HEK293T (cell line): ENCODE data around the gene SIK3.

ENCODE experiments used
- CTCF ChIA-PET: fragments of 350-600 bp; formaldehyde crosslinking; extraction: SDS; loops from one replicate; lab custom pipeline; 2021; ENCODE audit warnings: antibody characterized with exemption, inconsistent platforms; lab: Yijun Ruan, JAX
- POLR2A ChIA-PET: fragments of 350-600 bp; formaldehyde crosslinking; extraction: SDS; loops from one replicate; lab custom pipeline; 2020; ENCODE audit warnings: antibody characterized with exemption, inconsistent platforms; lab: Yijun Ruan, JAX
- DNase-seq: peaks from one replicate; pipeline ENCODE4 v3.0.0; 2012; ENCODE audit warnings: mixed read lengths; ENCODE audit errors: extremely low spot score
- ARNT ChIP-seq: fragments of 450-650 bp; IDR thresholded peaks from 2 replicates; pipeline ENCODE4 v1.6.1; 2017; ENCODE audit warnings: mild to moderate bottlenecking
- BHLHE40 ChIP-seq: fragments of 450-650 bp; IDR thresholded peaks from 2 replicates; pipeline ENCODE4 v1.6.1; 2016; ENCODE audit warnings: mild to moderate bottlenecking, moderate library complexity, borderline replicate concordance
- CTBP1 ChIP-seq: fragments of 450-650 bp; IDR thresholded peaks from 2 replicates; pipeline ENCODE4 v1.6.1; 2016; ENCODE audit warnings: borderline replicate concordance
- ELF4 ChIP-seq: fragments of 450-650 bp; IDR thresholded peaks from 2 replicates; pipeline ENCODE4 v1.6.1; 2017; ENCODE audit warnings: antibody characterized with exemption
- FOXA1 ChIP-seq: fragments of 450-650 bp; IDR thresholded peaks from 2 replicates; pipeline ENCODE4 v1.6.1; 2016; ENCODE audit warnings: mild to moderate bottlenecking
- FOXK2 ChIP-seq: fragments of 450-650 bp; IDR thresholded peaks from 2 replicates; pipeline ENCODE4 v1.6.1; 2016; ENCODE audit warnings: mild to moderate bottlenecking
- FOXM1 ChIP-seq: fragments of 450-650 bp; IDR thresholded peaks from 2 replicates; pipeline ENCODE4 v1.6.1; 2017; ENCODE audit warnings: mild to moderate bottlenecking, borderline replicate concordance
- HDGF ChIP-seq: fragments of 450-650 bp; IDR thresholded peaks from 2 replicates; pipeline ENCODE4 v1.6.1; 2017; ENCODE audit warnings: antibody characterized with exemption, borderline replicate concordance
- L3MBTL2 ChIP-seq: fragments of 450-650 bp; conservative IDR thresholded peaks from 2 replicates; pipeline ENCODE4 v1.6.1; 2016; ENCODE audit warnings: mild to moderate bottlenecking
- LEF1 ChIP-seq: fragments of 450-650 bp; IDR thresholded peaks from 2 replicates; pipeline ENCODE4 v1.6.1; 2017; ENCODE audit warnings: mild to moderate bottlenecking, borderline replicate concordance
- NFRKB ChIP-seq: fragments of 450-650 bp; IDR thresholded peaks from 2 replicates; pipeline ENCODE4 v1.6.1; 2016; ENCODE audit warnings: mild to moderate bottlenecking, moderate library complexity
- PKNOX1 ChIP-seq: fragments of 450-650 bp; IDR thresholded peaks from 2 replicates; pipeline ENCODE4 v1.6.1; 2016
- SP1 ChIP-seq: fragments of 450-650 bp; IDR thresholded peaks from 2 replicates; pipeline ENCODE4 v1.6.1; 2017
- SUZ12 ChIP-seq: fragments of 450-650 bp; IDR thresholded peaks from 2 replicates; pipeline ENCODE4 v1.6.1; 2016; ENCODE audit warnings: mild to moderate bottlenecking
- TARDBP ChIP-seq: fragments of 450-650 bp; IDR thresholded peaks from 2 replicates; pipeline ENCODE4 v1.6.1; 2016
- ZNF384 ChIP-seq: fragments of 450-650 bp; IDR thresholded peaks from 2 replicates; pipeline ENCODE4 v1.6.1; 2016

SIK3 gene

GRCh38 chr11:116856423-116856822 is 241.8 kb downstream of the SIK3 start:
- DNase-seq: no peak
- no peak for TF ChIP-seq PKNOX1
- TF ChIP-seq CTBP1: no peak
- no peak for TF ChIP-seq L3MBTL2
- TF ChIP-seq HDGF: no peak
- TF ChIP-seq TARDBP: no peak
- no peak for TF ChIP-seq NFRKB
- TF ChIP-seq SUZ12: no peak
- TF ChIP-seq ELF4: no peak
- no peak for TF ChIP-seq ZNF384
- no peak for TF ChIP-seq SP1
- TF ChIP-seq FOXA1: no peak
- no peak for TF ChIP-seq FOXK2
- TF ChIP-seq FOXM1: no peak
- TF ChIP-seq LEF1: no peak
- no peak for TF ChIP-seq ARNT
- no peak for TF ChIP-seq BHLHE40
- ChIA-PET POLR2A (no interaction called here), CTCF (no interaction called here)

GRCh38 chr11:116855413-116855812 is 242.8 kb downstream of the SIK3 start:
- POLR2A ChIA-PET: no interaction called here
- TF ChIP-seq NFRKB: no peak
- TF ChIP-seq TARDBP: no peak
- TF ChIP-seq L3MBTL2: no peak
- no peak for TF ChIP-seq SUZ12
- no peak for TF ChIP-seq SP1
- no peak for DNase-seq
- CTCF ChIA-PET: no interaction called here

GRCh38 chr11:116853461-116854073 is 244.7 kb downstream of the SIK3 start:
- DNase-seq: no peak
- ChIA-PET POLR2A (interaction anchor here (1.2 kb wide), 1 partner anchor 17 kb away, joined by 3 read pairs; no protein-coding TSS in a partner anchor), CTCF (interaction anchor here (0.6 to 1.5 kb wide), 3 partner anchors 16 to 24 kb away, joined by 3 to 5 read pairs (median 4); partner anchors contain the start of genes APOA1 and APOC3)
- TF ChIP-seq L3MBTL2 (no peak), SP1 (no peak), PKNOX1 (no peak), FOXM1 (no peak), ZNF384 (no peak), LEF1 (no peak), SUZ12 (no peak), HDGF (no peak), FOXK2 (no peak), BHLHE40 (no peak), CTBP1 (no peak), ELF4 (no peak), NFRKB (no peak), FOXA1 (no peak), ARNT (no peak), TARDBP (no peak)

- CTCF ChIA-PET: interaction anchor here (1.1 to 1.5 kb wide), 3 partner anchors 17 to 61 kb away, joined by 3 to 6 read pairs (median 5); partner anchors contain the start of gene APOA5
- no peak for DNase-seq
- POLR2A ChIA-PET: interaction anchor here (1.2 kb wide), 1 partner anchor 64 kb away, joined by 3 read pairs; the partner anchor contains the start of gene ZPR1
- TF ChIP-seq FOXM1 (no peak), ARNT (no peak), FOXA1 (no peak), SUZ12 (no peak), NFRKB (no peak), ZNF384 (no peak), SP1 (no peak), ELF4 (no peak), TARDBP (no peak), LEF1 (no peak), L3MBTL2 (no peak), PKNOX1 (no peak), HDGF (no peak), CTBP1 (no peak), FOXK2 (no peak), BHLHE40 (no peak)
Observed at GRCh38 chr11:116852261-116853031, 245.8 kb downstream of the SIK3 start.

GRCh38 chr11:116851626-116852025 is 246.6 kb downstream of the SIK3 start:
- TF ChIP-seq SUZ12: no peak
- TF ChIP-seq FOXK2: no peak
- no peak for TF ChIP-seq HDGF
- TF ChIP-seq L3MBTL2: no peak
- no peak for TF ChIP-seq NFRKB
- no peak for TF ChIP-seq FOXM1
- TF ChIP-seq PKNOX1: no peak
- no peak for TF ChIP-seq LEF1
- no peak for TF ChIP-seq FOXA1
- TF ChIP-seq CTBP1: no peak
- DNase-seq: no peak
- CTCF ChIA-PET: interaction anchor here (1.1 to 1.4 kb wide), 2 partner anchors 16 to 60 kb away, joined by 3 to 6 read pairs; partner anchors contain the start of gene APOA5
- POLR2A ChIA-PET: interaction anchor here (0.8 to 1.2 kb wide), 2 partner anchors 16 to 64 kb away, joined by 3 read pairs; partner anchors contain the start of gene ZPR1
